ENCODE data around the gene WAPL.

- no peak for TF ChIP-seq CTCF (IDR thresholded peaks at IDR 0.05)
- TF ChIP-seq POLR2A (IDR thresholded peaks at IDR 0.05), result no peak
These were observed 122.1 kb downstream of the WAPL start for GRCh38 chr10:86399514-86399878.
